HepG2 (cell line): ENCODE results near the gene CCDC38. TPM values are rescaled to one million over a fixed set of nuclear protein-coding genes. Genes with fewer than 3 reads are reported as not detected.

Source experiments
- CBX2 ChIP-seq, 2 experiments: fragments of 200-600 bp in 1 of 2; sonication (generic); formaldehyde crosslinking in 1 of 2; IDR thresholded peaks; 2 replicates each; pipeline versions ENCODE4 v1.7.0 to v1.8.1; 2018 to 2022; ENCODE audit warnings: low read depth in 2 of 2, low read length in 1 of 2, mild to moderate bottlenecking in 1 of 2, missing genetic modification reagents in 1 of 2
- EZH2 ChIP-seq: conservative IDR thresholded peaks from 2 replicates; pipeline ENCODE4 v1.6.1; 2012; ENCODE audit warnings: mild to moderate bottlenecking, low read depth, low read length, moderate library complexity
- GABPA ChIP-seq, 2 experiments: IDR thresholded peaks; 2 replicates each; pipeline ENCODE4 v1.6.1; 2011 to 2016; ENCODE audit warnings: low read depth in 2 of 2, low read length in 1 of 2, missing biosample characterization in 1 of 2, missing genetic modification characterization in 1 of 2
- GATAD2A ChIP-seq: IDR thresholded peaks from 2 replicates; pipeline ENCODE4 v1.6.1; 2016
- IRF1 ChIP-seq: sonication (generic); formaldehyde crosslinking; IDR thresholded peaks from 2 replicates; pipeline ENCODE4 v1.4.0; 2020; ENCODE audit warnings: low read depth, mild to moderate bottlenecking, missing genetic modification reagents
- KAT7 ChIP-seq: IDR thresholded peaks from 2 replicates; pipeline ENCODE4 v1.6.1; 2018; ENCODE audit warnings: borderline replicate concordance, missing compliant biosample characterization
- KDM2A ChIP-seq: sonication (generic); formaldehyde crosslinking; IDR thresholded peaks from 2 replicates; pipeline ENCODE4 v1.4.0; 2020; ENCODE audit warnings: low read depth, missing genetic modification reagents, borderline replicate concordance
- SOX5 ChIP-seq: IDR thresholded peaks from 2 replicates; pipeline ENCODE4 v1.6.1; 2016; ENCODE audit warnings: borderline replicate concordance
- SPEN ChIP-seq: sonication (generic); formaldehyde crosslinking; IDR thresholded peaks from 2 replicates; pipeline ENCODE4 v1.5.1; 2020; ENCODE audit warnings: low read depth, mild to moderate bottlenecking, missing genetic modification reagents
- ZNF10 ChIP-seq: sonication (generic); formaldehyde crosslinking; IDR thresholded peaks from 2 replicates; pipeline ENCODE4 v1.4.0; 2020; ENCODE audit warnings: mild to moderate bottlenecking, low read depth, missing genetic modification reagents, borderline replicate concordance
- ZNF160 ChIP-seq: sonication (generic); formaldehyde crosslinking; IDR thresholded peaks from 2 replicates; pipeline ENCODE4 v1.8.0; 2022; ENCODE audit warnings: mild to moderate bottlenecking, inconsistent platforms, missing genetic modification reagents
- ZNF543 ChIP-seq: sonication (generic); formaldehyde crosslinking; IDR thresholded peaks from 2 replicates; pipeline ENCODE4 v1.4.0; 2020; ENCODE audit warnings: mild to moderate bottlenecking, missing genetic modification reagents
- ZNF569 ChIP-seq: sonication (generic); formaldehyde crosslinking; IDR thresholded peaks from 2 replicates; pipeline ENCODE4 v1.5.0; 2020; ENCODE audit warnings: mild to moderate bottlenecking, missing genetic modification reagents, moderate library complexity, borderline replicate concordance
- ZNF576 ChIP-seq: sonication (generic); formaldehyde crosslinking; IDR thresholded peaks from 2 replicates; pipeline ENCODE4 v1.4.0; 2020; ENCODE audit warnings: mild to moderate bottlenecking, missing genetic modification reagents
- ZNF883 ChIP-seq: sonication (generic); formaldehyde crosslinking; IDR thresholded peaks from 2 replicates; pipeline ENCODE4 v1.5.1; 2020; ENCODE audit warnings: mild to moderate bottlenecking, missing genetic modification reagents; ENCODE audit errors: not compliant biosample characterization
- polyA plus RNA-seq, 8 experiments: library from polyadenylated mRNA; depleted of rRNA in 3 of 8; stranded (reverse) in 7 of 8; unstranded in 1 of 8; fragments of >200 nt; fragmentation: Illumina TruSeq in 4 of 8; extraction: Trizol in 4 of 8; gene quantifications; 2 replicates each; pipeline versions ENCODE4 v1.2.1 to v1.2.3, GENCODE V29; 2011 to 2016; ENCODE audit warnings: low read depth in 4 of 8, missing spikeins in 1 of 8, mixed read lengths in 1 of 8; ENCODE audit not compliant: insufficient read depth in 1 of 8
- total RNA-seq, 5 experiments: library from RNA; depleted of rRNA; stranded (reverse); fragments of >200 nt; fragmentation: Illumina TruSeq; extraction: Trizol; gene quantifications; 2 replicates each; pipeline ENCODE4 v1.2.3, GENCODE V29; 2016; ENCODE audit warnings: low read depth in 1 of 5

Gene CCDC38
- total and polyA plus RNA-seq, 2 of the 13 experiments (the other 11 are each of a cell fraction or from before 2014, with no cell fraction given): 0.24 to 0.32 TPM

- TF ChIP-seq ZNF576 (CRISPR knock-in tag) (no peak), KDM2A (no peak), KAT7 (no peak), ZNF569 (no peak), ZNF883 (CRISPR knock-in tag) (no peak), GATAD2A (no peak), ZNF543 (CRISPR knock-in tag) (no peak), ZNF10 (CRISPR knock-in tag) (no peak), GABPA (IDR thresholded peaks at IDR 0.05; ENCODE audit: low read depth, low read length) (no peak), GABPA (CRISPR knock-in tag; IDR thresholded peaks at IDR 0.05; ENCODE audit: low read depth) (no peak), IRF1 (CRISPR knock-in tag) (no peak), CBX2 (IDR thresholded peaks at IDR 0.05; ENCODE audit: low read depth, low read length) (no peak), CBX2 (CRISPR knock-in tag; IDR thresholded peaks at IDR 0.05; ENCODE audit: low read depth) (no peak), ZNF160 (CRISPR knock-in tag) (0 out of 2 replicates have a peak, but pooled peaks have one; percentile 57), EZH2 (no peak), SOX5 (CRISPR knock-in tag) (peak; percentile 15; the same call in 1 of the 2 replicates), SPEN (no peak)
Measured at GRCh38 chr12:95838125-95838524, 104.3 kb downstream of the CCDC38 start (continued).
